DND-41 (cell line): ENCODE data around the gene CUL3.

ENCODE experiments used
- ATAC-seq: fragments of 200-7000 bp; cut with Tn5 transposase; 3 replicates; pipeline ENCODE4 v1.9.1; 2021; ENCODE audit warnings: low read depth; ENCODE audit not compliant: insufficient read depth
- DNase-seq: peaks from one replicate; pipeline ENCODE4 v3.0.0-alpha.2; 2020
- H2AFZ ChIP-seq: 2 replicates; pipeline ENCODE4 v1.6.0; 2012; ENCODE audit warnings: low read depth, low read length
- H3K27ac ChIP-seq: 2 replicates; pipeline ENCODE4 v1.5.1; 2012; ENCODE audit warnings: low read length, inconsistent platforms
- H3K27me3 ChIP-seq: fragments of 200-600 bp; sonication (generic); 2 replicates; pipeline ENCODE4 v1.6.0; 2012; ENCODE audit warnings: low read length, mild to moderate bottlenecking, inconsistent platforms; ENCODE audit not compliant: insufficient read depth, poor library complexity
- H3K36me3 ChIP-seq: 2 replicates; pipeline ENCODE4 v1.5.1; 2012; ENCODE audit warnings: low read length, inconsistent platforms; ENCODE audit not compliant: insufficient read depth
- H3K4me1 ChIP-seq: 2 replicates; pipeline ENCODE4 v1.5.1; 2012; ENCODE audit warnings: mild to moderate bottlenecking, low read length; ENCODE audit not compliant: insufficient read depth
- H3K4me2 ChIP-seq: 2 replicates; pipeline ENCODE4 v1.6.0; 2012; ENCODE audit warnings: mild to moderate bottlenecking, moderate library complexity, low read length, inconsistent platforms; ENCODE audit not compliant: insufficient read depth
- H3K4me3 ChIP-seq, 2 experiments: fragments of 200-600 bp in 1 of 2; shearing (Covaris generic) in 1 of 2; 2 replicates each; pipeline ENCODE4 v1.5.1; 2012 to 2016; ENCODE audit warnings: inconsistent platforms in 2 of 2, low read length in 2 of 2, mild to moderate bottlenecking in 2 of 2, low read depth in 1 of 2, moderate library complexity in 1 of 2
- H3K79me2 ChIP-seq: 2 replicates; pipeline ENCODE4 v1.6.0; 2012; ENCODE audit warnings: low read length, inconsistent platforms; ENCODE audit not compliant: insufficient read depth
- H3K9ac ChIP-seq: 2 replicates; pipeline ENCODE4 v1.6.0; 2012; ENCODE audit warnings: low read depth, mild to moderate bottlenecking, inconsistent platforms, low read length, moderate library complexity
- H3K9me3 ChIP-seq: 2 replicates; pipeline ENCODE4 v1.5.1; 2012; ENCODE audit warnings: low read length, moderate library complexity, mild to moderate bottlenecking, inconsistent platforms; ENCODE audit not compliant: insufficient read depth, severe bottlenecking
- H4K20me1 ChIP-seq: 2 replicates; pipeline ENCODE4 v1.6.0; 2012; ENCODE audit warnings: low read length; ENCODE audit not compliant: insufficient read depth
- EZH2 ChIP-seq: IDR thresholded peaks from 3 replicates; pipeline ENCODE4 v1.6.1; 2012; ENCODE audit warnings: borderline replicate concordance, low read depth, mild to moderate bottlenecking, moderate library complexity, low read length, inconsistent platforms; ENCODE audit not compliant: severe bottlenecking
- TF ChIP-seq, protein P1 (sequence below): IDR thresholded peaks from 2 replicates; pipeline ENCODE4 v1.5.1; 2012; ENCODE audit warnings: borderline replicate concordance, low read length, moderate library complexity, mild to moderate bottlenecking; ENCODE audit not compliant: poor library complexity, severe bottlenecking; ENCODE audit errors: extremely low read depth

Gene CUL3

DNA sequence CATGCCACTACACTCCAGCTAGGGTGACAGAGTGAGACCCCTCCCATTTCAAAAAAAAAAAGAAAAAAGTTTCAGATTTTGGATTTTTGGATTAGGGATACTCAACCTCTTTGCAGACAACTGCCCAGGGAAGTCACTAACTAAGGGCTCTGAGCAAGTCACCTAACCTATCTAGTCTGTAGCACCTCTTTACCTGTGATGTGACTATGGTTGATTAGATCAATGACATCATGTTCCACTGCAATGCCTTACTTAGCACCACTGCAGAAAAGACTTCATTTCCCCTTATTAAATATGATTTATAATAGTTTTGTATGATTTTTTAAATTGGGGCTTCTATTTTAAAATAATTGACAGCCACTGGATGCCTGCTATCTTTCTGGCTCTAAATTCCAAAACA, 41.2 kb downstream of the CUL3 start:
- Histone ChIP-seq H3K4me2 (no peak overlapping the region), H3K27me3 (no peaks in the 10 kb centered on the region), H3K4me3 (no peak overlapping the region), H3K36me3 (peaks cover 49% of the 10 kb centered on the region), H4K20me1 (peaks cover 56% of the 10 kb centered on the region), H3K9me3 (no peaks in the 10 kb centered on the region), H3K79me2 (peaks cover 98% of the 10 kb centered on the region), H3K9ac (no peak overlapping the region), H3K4me1 (no peaks in the 10 kb centered on the region), H3K27ac (no peak overlapping the region), H2AFZ (no peak overlapping the region)
- TF ChIP-seq, protein P1, sequence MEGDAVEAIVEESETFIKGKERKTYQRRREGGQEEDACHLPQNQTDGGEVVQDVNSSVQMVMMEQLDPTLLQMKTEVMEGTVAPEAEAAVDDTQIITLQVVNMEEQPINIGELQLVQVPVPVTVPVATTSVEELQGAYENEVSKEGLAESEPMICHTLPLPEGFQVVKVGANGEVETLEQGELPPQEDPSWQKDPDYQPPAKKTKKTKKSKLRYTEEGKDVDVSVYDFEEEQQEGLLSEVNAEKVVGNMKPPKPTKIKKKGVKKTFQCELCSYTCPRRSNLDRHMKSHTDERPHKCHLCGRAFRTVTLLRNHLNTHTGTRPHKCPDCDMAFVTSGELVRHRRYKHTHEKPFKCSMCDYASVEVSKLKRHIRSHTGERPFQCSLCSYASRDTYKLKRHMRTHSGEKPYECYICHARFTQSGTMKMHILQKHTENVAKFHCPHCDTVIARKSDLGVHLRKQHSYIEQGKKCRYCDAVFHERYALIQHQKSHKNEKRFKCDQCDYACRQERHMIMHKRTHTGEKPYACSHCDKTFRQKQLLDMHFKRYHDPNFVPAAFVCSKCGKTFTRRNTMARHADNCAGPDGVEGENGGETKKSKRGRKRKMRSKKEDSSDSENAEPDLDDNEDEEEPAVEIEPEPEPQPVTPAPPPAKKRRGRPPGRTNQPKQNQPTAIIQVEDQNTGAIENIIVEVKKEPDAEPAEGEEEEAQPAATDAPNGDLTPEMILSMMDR: no peak
- TF ChIP-seq EZH2: no peak
- DNase-seq (no peak), ATAC-seq (no peak)

DNA sequence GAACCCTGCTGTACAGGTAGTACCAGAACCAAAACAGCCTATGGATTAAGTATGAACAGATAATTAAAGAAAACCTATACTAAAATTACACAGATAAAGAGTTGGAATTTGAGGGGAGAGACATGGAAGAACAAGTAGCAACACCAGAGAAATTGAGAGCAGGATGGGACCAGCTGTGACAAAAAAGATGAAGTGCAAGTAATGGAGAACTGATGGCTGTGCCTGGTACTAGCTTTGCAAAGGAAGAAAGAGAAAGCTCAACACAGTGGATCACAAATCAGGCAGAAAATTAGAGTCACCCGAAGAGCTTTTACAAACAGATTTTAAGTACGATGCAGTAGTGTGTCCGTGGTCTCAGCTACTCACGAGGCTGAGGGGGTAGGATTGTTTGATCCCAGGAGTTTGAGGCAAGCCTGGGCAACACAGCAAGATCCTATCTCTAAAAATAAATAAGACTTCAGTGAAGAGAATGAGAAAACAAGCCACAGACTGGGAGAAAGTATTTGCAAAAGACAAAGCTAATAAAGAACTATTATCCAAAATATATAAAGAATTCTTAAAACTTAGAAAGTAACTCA, 46.5 kb downstream of the CUL3 start:
- Histone ChIP-seq H4K20me1 (peaks cover 57% of the 10 kb centered on the region), H3K27me3 (no peaks in the 10 kb centered on the region), H3K27ac (no peak overlapping the region), H2AFZ (no peak overlapping the region), H3K9me3 (no peaks in the 10 kb centered on the region), H3K36me3 (peaks cover 60% of the 10 kb centered on the region), H3K4me3 (no peak overlapping the region), H3K9ac (no peak overlapping the region), H3K79me2 (peaks cover 90% of the 10 kb centered on the region), H3K4me1 (no peaks in the 10 kb centered on the region), H3K4me2 (no peak overlapping the region)
- TF ChIP-seq, protein P1: no peak
- TF ChIP-seq EZH2: no peak
- no peak for ATAC-seq
- DNase-seq: no peak

GRCh38 chr2:224532931-224533330, 52.2 kb downstream of the CUL3 start:
- Histone ChIP-seq H3K27me3 (no peaks in the 10 kb centered on the region), H3K4me3 (no peak overlapping the region), H3K9me3 (no peaks in the 10 kb centered on the region), H3K4me1 (no peaks in the 10 kb centered on the region), H2AFZ (no peak overlapping the region), H3K79me2 (peaks cover 85% of the 10 kb centered on the region), H3K9ac (no peak overlapping the region), H4K20me1 (peaks cover 40% of the 10 kb centered on the region; the same call in 1 of the 2 replicates), H3K4me2 (no peak overlapping the region), H3K36me3 (peaks cover 53% of the 10 kb centered on the region), H3K27ac (no peak overlapping the region)
- DNase-seq (no peak), ATAC-seq (no peak)
- TF ChIP-seq, protein P1: no peak
- TF ChIP-seq EZH2: no peak
